HCT116 (cell line): ENCODE data around the gene ULBP1. TPM values are rescaled to one million over a fixed set of nuclear protein-coding genes. Genes with fewer than 3 reads are reported as not detected.

Experiments used
- ATAC-seq: fragments of 200-7000 bp; cut with Tn5 transposase; 2 replicates; pipeline ENCODE4 v1.9.1; 2020; ENCODE audit warnings: mild to moderate bottlenecking, moderate library complexity
- BruUV-seq: library from RNA; stranded (reverse); fragments of 400-500 nt; replicated peaks from 2 replicates; lab custom pipeline; 2021; lab: Mats Ljungman, UMichigan
- CTCF ChIA-PET: fragments of 300-600 bp; sonication (Branson Sonifier 250); formaldehyde crosslinking; loops from one replicate; lab custom pipeline; 2021; ENCODE audit warnings: antibody characterized with exemption; lab: Charles Lee
- POLR2A ChIA-PET: fragments of 300-600, 350-600 bp; sonication (Branson Sonifier 250); formaldehyde crosslinking; loops from one replicate; lab custom pipeline; 2021; ENCODE audit warnings: antibody characterized with exemption; lab: Charles Lee
- RAD21 ChIA-PET, 2 experiments: fragments of 300-600 bp; sonication (Branson Sonifier 250); formaldehyde crosslinking; loops; one replicate each; lab custom pipeline; 2023; ENCODE audit warnings: low total read pairs in 2 of 2; ENCODE audit not compliant: uncharacterized antibody in 2 of 2, unreplicated experiment in 2 of 2, low non-redundant PET in 1 of 2; lab: Charles Lee
- DNase-seq: peaks from one replicate; pipeline ENCODE4 v3.0.0-alpha.2; 2010; ENCODE audit warnings: low read depth, low spot score
- H2AFZ ChIP-seq: fragments of 200-600 bp; shearing (Covaris generic), sonication (generic); 2 replicates; pipeline ENCODE4 v1.6.1; 2017; ENCODE audit warnings: low read depth, mixed run types, mixed read lengths, antibody characterized with exemption, low read length; ENCODE audit not compliant: poor library complexity, severe bottlenecking
- H3K27ac ChIP-seq: 2 replicates; pipeline ENCODE4 v1.5.1; 2012; ENCODE audit warnings: low read depth, low read length
- H3K27me3 ChIP-seq: fragments of 200-600 bp; sonication (generic); 2 replicates; pipeline ENCODE4 v1.6.1; 2016; ENCODE audit warnings: mixed run types, low read length, mixed read lengths; ENCODE audit not compliant: insufficient read depth
- H3K36me3 ChIP-seq, 2 experiments: fragments of 200-500 bp in 1 of 2; fragments of 200-600 bp in 1 of 2; sonication (Bioruptor generic) in 1 of 2; sonication (generic) in 1 of 2; 2 replicates each; pipeline versions ENCODE4 v1.5.1 to v1.6.1; 2014 to 2016; ENCODE audit warnings: low read length in 2 of 2, inconsistent platforms in 1 of 2, mixed read lengths in 1 of 2, mixed run types in 1 of 2; ENCODE audit not compliant: insufficient read depth in 2 of 2, control insufficient read depth in 1 of 2
- H3K4me1 ChIP-seq, 2 experiments: fragments of 200-600 bp in 1 of 2; sonication (generic) in 1 of 2; 2 replicates each; pipeline versions ENCODE4 v1.5.1 to v1.6.1; 2012 to 2017; ENCODE audit warnings: low read length in 2 of 2, inconsistent platforms in 1 of 2, mild to moderate bottlenecking in 1 of 2, mixed read lengths in 1 of 2, mixed run types in 1 of 2, moderate library complexity in 1 of 2; ENCODE audit not compliant: insufficient read depth in 2 of 2, control insufficient read depth in 1 of 2
- H3K4me2 ChIP-seq: fragments of 200-600 bp; sonication (generic); 2 replicates; pipeline ENCODE4 v1.6.1; 2017; ENCODE audit warnings: mixed run types, low read length, mixed read lengths
- H3K4me3 ChIP-seq, 2 experiments: fragments of 200-600 bp in 1 of 2; sonication (generic) in 1 of 2; replicated peaks in 1 of 2; 2 replicates each; pipeline ENCODE4 v1.5.1; 2011 to 2016; ENCODE audit warnings: low read length in 2 of 2, control low read depth in 1 of 2, low read depth in 1 of 2, mild to moderate bottlenecking in 1 of 2, mixed read lengths in 1 of 2, mixed run types in 1 of 2
- H3K79me2 ChIP-seq: fragments of 200-600 bp; sonication (generic); 2 replicates; pipeline ENCODE4 v1.6.1; 2017; ENCODE audit warnings: mild to moderate bottlenecking, mixed run types, low read length, moderate library complexity, mixed read lengths; ENCODE audit not compliant: insufficient read depth
- H3K9ac ChIP-seq: fragments of 200-600 bp; sonication (generic); 2 replicates; pipeline ENCODE4 v1.6.1; 2016; ENCODE audit warnings: low read length, mixed read lengths
- H3K9me2 ChIP-seq: fragments of 200-600 bp; sonication (generic), shearing (Covaris generic); 2 replicates; pipeline ENCODE4 v1.6.1; 2017; ENCODE audit warnings: mixed run types, mild to moderate bottlenecking, moderate library complexity; ENCODE audit not compliant: insufficient read depth
- H3K9me3 ChIP-seq, 2 experiments: fragments of 200-500 bp in 1 of 2; fragments of 200-600 bp in 1 of 2; sonication (Bioruptor generic) in 1 of 2; sonication (generic) in 1 of 2; 2 replicates each; pipeline ENCODE4 v1.6.1; 2014 to 2017; ENCODE audit warnings: low read length in 2 of 2, mixed read lengths in 2 of 2, inconsistent platforms in 1 of 2, low read depth in 1 of 2, mild to moderate bottlenecking in 1 of 2, mixed run types in 1 of 2, moderate library complexity in 1 of 2; ENCODE audit not compliant: control insufficient read depth in 1 of 2, insufficient read depth in 1 of 2
- H4K20me1 ChIP-seq: fragments of 200-600 bp; sonication (generic), shearing (Covaris generic); 2 replicates; pipeline ENCODE4 v1.6.1; 2017; ENCODE audit warnings: mixed run types, mild to moderate bottlenecking, moderate library complexity; ENCODE audit not compliant: insufficient read depth
- CBX3 ChIP-seq: IDR thresholded peaks from 2 replicates; pipeline ENCODE4 v1.6.1; 2012; ENCODE audit warnings: low read depth
- EZH2phosphoT487 ChIP-seq: fragments of 200-600 bp; IDR thresholded peaks from 2 replicates; pipeline ENCODE4 v1.6.1; 2018; ENCODE audit warnings: antibody characterized with exemption, borderline replicate concordance
- FOSL1 ChIP-seq: IDR thresholded peaks from 2 replicates; pipeline ENCODE4 v1.6.1; 2012; ENCODE audit warnings: low read depth
- POLR2AphosphoS5 ChIP-seq: IDR thresholded peaks from 2 replicates; pipeline ENCODE4 v1.6.1; 2011; ENCODE audit warnings: mild to moderate bottlenecking, low read depth, low read length, moderate library complexity
- RAD21 ChIP-seq: IDR thresholded peaks from 2 replicates; pipeline ENCODE4 v1.6.1; 2012; ENCODE audit warnings: low read depth, mild to moderate bottlenecking
- SIN3A ChIP-seq: IDR thresholded peaks from 2 replicates; pipeline ENCODE4 v1.6.1; 2012; ENCODE audit warnings: low read depth
- TCF7L2 ChIP-seq: IDR thresholded peaks from 2 replicates; pipeline ENCODE4 v1.7.0; 2011; ENCODE audit warnings: borderline replicate concordance, inconsistent platforms; ENCODE audit not compliant: insufficient read depth, insufficient read length; ENCODE audit errors: extremely low read depth
- YY1 ChIP-seq: IDR thresholded peaks from 2 replicates; pipeline ENCODE4 v1.6.1; 2011; ENCODE audit warnings: low read length, low read depth, moderate library complexity, mild to moderate bottlenecking; ENCODE audit not compliant: insufficient replicate concordance; ENCODE audit errors: extremely low read depth
- ZFX ChIP-seq: fragments of 450-650 bp; IDR thresholded peaks from 2 replicates; pipeline ENCODE4 v1.6.1; 2017
- intact Hi-C: fragments of 100-400 bp; cut with micrococcal nuclease; formaldehyde crosslinking; loops from 2 replicates; pipeline ENCODE4 v1.10.0; 2022
- total RNA-seq: library from RNA; stranded (reverse); gene quantifications from one replicate; pipeline ENCODE4 v1.2.1, GENCODE V29; 2021; ENCODE audit not compliant: unreplicated experiment
- TF ChIP-seq, protein P1 (sequence below), 3 experiments: fragments of 200-600 bp in 1 of 3; sonication (generic) in 1 of 3; IDR thresholded peaks in 2 of 3; conservative IDR thresholded peaks in 1 of 3; 2 replicates each; pipeline ENCODE4 v1.5.1; 2012 to 2017; ENCODE audit warnings: low read depth in 2 of 3, low read length in 2 of 3, antibody characterized with exemption in 1 of 3, borderline replicate concordance in 1 of 3, control low read depth in 1 of 3, mild to moderate bottlenecking in 1 of 3, mixed read lengths in 1 of 3, mixed run types in 1 of 3, moderate library complexity in 1 of 3; ENCODE audit not compliant: insufficient read depth in 1 of 3
- TF ChIP-seq, protein P2 (sequence below): IDR thresholded peaks from 2 replicates; pipeline ENCODE4 v1.6.1; 2011; ENCODE audit warnings: mild to moderate bottlenecking, low read length, moderate library complexity; ENCODE audit not compliant: insufficient replicate concordance; ENCODE audit errors: extremely low read depth
- TF ChIP-seq, protein P3 (sequence below): IDR thresholded peaks from 2 replicates; pipeline ENCODE4 v1.6.1; 2012

Gene ULBP1
- total RNA-seq, 1 experiment from 2014 or later, result 12.4 TPM

DNA sequence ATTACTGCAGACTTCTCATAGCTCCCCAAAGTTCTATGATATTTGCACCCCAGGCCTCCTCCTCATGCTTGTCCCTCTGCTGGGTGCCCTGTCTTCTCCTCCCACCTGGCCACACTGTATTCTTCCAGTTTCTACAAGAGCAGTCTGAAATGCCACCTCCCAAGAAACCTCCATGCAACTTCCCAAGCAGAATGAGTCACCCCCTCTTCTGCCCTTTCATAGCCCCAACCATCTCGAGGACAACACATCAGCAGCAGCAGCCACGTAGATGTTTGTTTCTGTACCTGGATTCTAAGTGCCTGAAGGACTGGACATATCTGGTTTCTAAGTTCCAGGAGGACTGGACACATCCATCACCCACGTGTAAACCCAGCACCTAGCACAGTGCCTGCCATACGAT is 28.5 kb upstream of the ULBP1 start:
- no peak for ATAC-seq
- intact Hi-C loops, result loop anchor here (2.0 kb wide), 2 partner anchors 82 to 460 kb away; no protein-coding TSS in a partner anchor
- H3K9me2 ChIP-seq, result no peaks in the 10 kb centered on the region
- no peak overlapping the region for H3K27ac ChIP-seq
- TF ChIP-seq CBX3 (no peak), ZFX (no peak), YY1 (no peak)
- TF ChIP-seq, protein P1, sequence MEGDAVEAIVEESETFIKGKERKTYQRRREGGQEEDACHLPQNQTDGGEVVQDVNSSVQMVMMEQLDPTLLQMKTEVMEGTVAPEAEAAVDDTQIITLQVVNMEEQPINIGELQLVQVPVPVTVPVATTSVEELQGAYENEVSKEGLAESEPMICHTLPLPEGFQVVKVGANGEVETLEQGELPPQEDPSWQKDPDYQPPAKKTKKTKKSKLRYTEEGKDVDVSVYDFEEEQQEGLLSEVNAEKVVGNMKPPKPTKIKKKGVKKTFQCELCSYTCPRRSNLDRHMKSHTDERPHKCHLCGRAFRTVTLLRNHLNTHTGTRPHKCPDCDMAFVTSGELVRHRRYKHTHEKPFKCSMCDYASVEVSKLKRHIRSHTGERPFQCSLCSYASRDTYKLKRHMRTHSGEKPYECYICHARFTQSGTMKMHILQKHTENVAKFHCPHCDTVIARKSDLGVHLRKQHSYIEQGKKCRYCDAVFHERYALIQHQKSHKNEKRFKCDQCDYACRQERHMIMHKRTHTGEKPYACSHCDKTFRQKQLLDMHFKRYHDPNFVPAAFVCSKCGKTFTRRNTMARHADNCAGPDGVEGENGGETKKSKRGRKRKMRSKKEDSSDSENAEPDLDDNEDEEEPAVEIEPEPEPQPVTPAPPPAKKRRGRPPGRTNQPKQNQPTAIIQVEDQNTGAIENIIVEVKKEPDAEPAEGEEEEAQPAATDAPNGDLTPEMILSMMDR (IDR thresholded peaks at IDR 0.05 in 2 of 3, conservative IDR thresholded peaks at IDR 0.05 in 1 of 3; ENCODE audit: borderline replicate concordance in 1 of 3, insufficient read depth in 1 of 3, low read depth in 2 of 3, low read length in 2 of 3), result no peak
- TF ChIP-seq, all 23 proteins: peak for 0
- H3K79me2 ChIP-seq, result no peaks in the 10 kb centered on the region
- no peak for DNase-seq
- no peaks in the 10 kb centered on the region for H4K20me1 ChIP-seq
- no peak overlapping the region for H2AFZ ChIP-seq
- no peaks in the 10 kb centered on the region for H3K27me3 ChIP-seq
- H3K4me3 ChIP-seq, result no peak overlapping the region
- H3K4me1 ChIP-seq, result peaks cover 0 to 3% of the 10 kb centered on the region in 2 experiments; a peak in 1 of 4 replicates
- no peak overlapping the region for H3K4me2 ChIP-seq
- ChIA-PET RAD21 (interaction anchor here in 1 of 2 experiments (0.9 kb wide), 1 partner anchor 82 kb away, joined by 5 read pairs; no protein-coding TSS in a partner anchor), POLR2A (no interaction called here), CTCF (interaction anchor here (1.3 kb wide), 1 partner anchor 82 kb away, joined by 3 read pairs; no protein-coding TSS in a partner anchor)
- no peaks in the 10 kb centered on the region for H3K36me3 ChIP-seq
- H3K9me3 ChIP-seq, result no peaks in the 10 kb centered on the region
- H3K9ac ChIP-seq, result no peak overlapping the region
- no TSS peak for BruUV-seq

DNA sequence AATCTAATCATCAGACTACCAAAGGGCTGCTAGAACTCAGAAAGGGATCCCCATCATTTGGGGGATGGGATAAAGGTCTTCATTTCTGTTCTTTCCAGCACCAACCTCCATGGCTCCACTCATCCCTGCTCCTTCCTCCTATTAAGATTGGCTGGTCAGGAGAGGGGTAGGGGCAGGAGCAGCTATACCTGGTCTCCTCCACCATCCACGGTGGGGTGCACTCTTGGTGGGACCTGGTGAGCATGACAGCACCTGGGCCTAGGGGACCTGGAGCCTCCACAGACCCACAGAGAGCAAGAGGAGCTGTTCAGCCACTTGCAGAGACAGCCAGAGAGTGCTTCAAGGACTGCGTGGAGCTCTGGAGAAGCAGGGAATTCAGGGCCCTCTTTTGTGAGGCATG is 28.1 kb upstream of the ULBP1 start:
- Histone ChIP-seq H3K4me2 (no peak overlapping the region), H3K4me3 (no peak overlapping the region), H3K9me3 (no peaks in the 10 kb centered on the region), H2AFZ (no peak overlapping the region), H3K27ac (no peak overlapping the region), H3K36me3 (no peaks in the 10 kb centered on the region), H3K9me2 (no peaks in the 10 kb centered on the region), H3K9ac (no peak overlapping the region), H4K20me1 (no peaks in the 10 kb centered on the region), H3K27me3 (no peaks in the 10 kb centered on the region), H3K4me1 (peaks cover 0 to 3% of the 10 kb centered on the region in 2 experiments; a peak in 1 of 4 replicates), H3K79me2 (no peaks in the 10 kb centered on the region)
- BruUV-seq, result no TSS peak
- DNase-seq (no peak), ATAC-seq (no peak)
- POLR2A ChIA-PET, result no interaction called here
- intact Hi-C loops, result loop anchor here (2.0 kb wide), 2 partner anchors 81 to 459 kb away; no protein-coding TSS in a partner anchor
- RAD21 ChIA-PET, result no interaction called here
- CTCF ChIA-PET, result interaction anchor here (1.3 kb wide), 1 partner anchor 81 kb away, joined by 3 read pairs; no protein-coding TSS in a partner anchor
- TF ChIP-seq EZH2phosphoT487, result no peak
- TF ChIP-seq RAD21, result no peak
- no peak for TF ChIP-seq TCF7L2
- TF ChIP-seq, protein P2, sequence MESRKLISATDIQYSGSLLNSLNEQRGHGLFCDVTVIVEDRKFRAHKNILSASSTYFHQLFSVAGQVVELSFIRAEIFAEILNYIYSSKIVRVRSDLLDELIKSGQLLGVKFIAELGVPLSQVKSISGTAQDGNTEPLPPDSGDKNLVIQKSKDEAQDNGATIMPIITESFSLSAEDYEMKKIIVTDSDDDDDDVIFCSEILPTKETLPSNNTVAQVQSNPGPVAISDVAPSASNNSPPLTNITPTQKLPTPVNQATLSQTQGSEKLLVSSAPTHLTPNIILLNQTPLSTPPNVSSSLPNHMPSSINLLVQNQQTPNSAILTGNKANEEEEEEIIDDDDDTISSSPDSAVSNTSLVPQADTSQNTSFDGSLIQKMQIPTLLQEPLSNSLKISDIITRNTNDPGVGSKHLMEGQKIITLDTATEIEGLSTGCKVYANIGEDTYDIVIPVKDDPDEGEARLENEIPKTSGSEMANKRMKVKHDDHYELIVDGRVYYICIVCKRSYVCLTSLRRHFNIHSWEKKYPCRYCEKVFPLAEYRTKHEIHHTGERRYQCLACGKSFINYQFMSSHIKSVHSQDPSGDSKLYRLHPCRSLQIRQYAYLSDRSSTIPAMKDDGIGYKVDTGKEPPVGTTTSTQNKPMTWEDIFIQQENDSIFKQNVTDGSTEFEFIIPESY, result no peak
- TF ChIP-seq, protein P1 (IDR thresholded peaks at IDR 0.05 in 2 of 3, conservative IDR thresholded peaks at IDR 0.05 in 1 of 3; ENCODE audit: borderline replicate concordance in 1 of 3, insufficient read depth in 1 of 3, low read depth in 2 of 3, low read length in 2 of 3), result no peak
- no peak for TF ChIP-seq SIN3A
- TF ChIP-seq, protein P3, sequence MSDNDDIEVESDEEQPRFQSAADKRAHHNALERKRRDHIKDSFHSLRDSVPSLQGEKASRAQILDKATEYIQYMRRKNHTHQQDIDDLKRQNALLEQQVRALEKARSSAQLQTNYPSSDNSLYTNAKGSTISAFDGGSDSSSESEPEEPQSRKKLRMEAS, result no peak
- TF ChIP-seq FOSL1, result no peak
- no peak for TF ChIP-seq POLR2AphosphoS5
